C4-2B (cell line): ENCODE results near the gene GORASP2.

Source experiments
- CTCF ChIP-seq: fragments of 450-650 bp; conservative IDR thresholded peaks from 2 replicates; pipeline ENCODE4 v1.5.1; 2017; ENCODE audit warnings: mild to moderate bottlenecking
- ZFX ChIP-seq: fragments of 450-650 bp; IDR thresholded peaks from 2 replicates; pipeline ENCODE4 v1.6.1; 2017

DNA sequence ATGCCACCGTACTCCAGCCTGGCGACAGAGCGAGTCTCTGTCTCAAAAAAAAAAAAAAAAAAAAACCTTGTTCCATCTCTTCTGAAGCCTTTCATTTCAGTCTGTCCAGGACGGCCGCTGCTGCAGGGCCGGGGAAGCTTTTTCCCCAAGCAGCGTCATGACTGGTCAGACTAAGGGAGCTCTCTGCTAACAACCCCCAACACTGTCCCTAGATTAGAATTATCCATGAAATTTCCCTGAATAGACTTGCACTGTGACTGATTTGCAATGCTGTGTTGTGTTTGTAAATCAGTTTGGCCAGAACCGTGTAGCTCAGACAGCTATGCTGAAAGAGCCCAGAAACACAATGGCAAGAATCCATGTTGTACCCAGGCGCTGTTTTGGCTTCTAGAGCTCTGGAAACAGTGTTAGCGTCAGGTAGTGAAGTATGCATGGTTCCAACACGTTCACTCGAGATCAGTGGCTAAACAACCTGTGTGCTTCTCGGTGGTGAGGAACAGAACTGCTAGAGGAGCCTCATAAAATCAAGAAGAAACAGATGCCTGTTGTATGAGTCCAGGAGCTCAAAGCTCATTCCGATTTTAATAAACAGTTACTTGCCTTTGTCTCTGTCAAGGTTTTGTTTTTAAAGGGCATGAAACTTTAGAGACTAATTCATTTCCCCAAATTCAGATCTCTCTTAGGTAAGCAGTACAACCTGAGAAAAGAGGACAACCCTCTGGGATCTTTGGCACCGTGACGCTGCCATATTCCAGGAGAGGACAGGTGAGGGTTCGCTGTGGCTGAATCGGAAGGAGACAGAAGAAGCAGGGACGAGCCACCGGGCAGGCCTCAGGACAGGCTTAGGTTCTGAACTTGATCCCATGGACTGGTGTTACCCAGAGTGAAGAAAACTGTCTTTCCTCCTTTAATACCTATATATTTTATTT lies 43.5 kb downstream of the GORASP2 start:
- TF ChIP-seq CTCF (no peak), ZFX (no peak)
